Brain pericyte (primary cell): ENCODE results near the gene RAB33B.

ENCODE experiments used
- DNase-seq: peaks from one replicate; pipeline ENCODE4 v3.0.0-alpha.2; 2012; ENCODE audit warnings: low read depth, low spot score

RAB33B gene

DNA sequence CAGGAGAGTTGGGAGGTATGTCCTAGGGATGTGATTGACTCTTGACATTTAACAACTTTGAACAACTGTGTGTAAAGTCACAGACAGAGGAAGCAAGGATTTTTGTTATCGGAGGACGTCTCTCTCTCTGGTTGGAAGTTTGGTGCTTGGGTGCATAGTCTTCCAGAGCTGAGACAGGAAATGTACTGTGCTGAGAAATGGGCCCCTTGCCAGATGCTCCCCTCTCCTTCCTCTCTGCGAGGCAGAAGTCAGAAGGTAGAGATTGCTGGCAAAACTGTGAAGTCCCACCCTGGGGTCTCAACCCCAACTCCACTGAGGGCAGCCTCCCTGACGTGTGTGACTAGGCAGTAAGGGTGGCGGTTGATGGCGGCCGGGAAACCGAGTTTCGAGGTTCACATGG, 52.9 kb downstream of the RAB33B start:
- no peak for DNase-seq

DNA sequence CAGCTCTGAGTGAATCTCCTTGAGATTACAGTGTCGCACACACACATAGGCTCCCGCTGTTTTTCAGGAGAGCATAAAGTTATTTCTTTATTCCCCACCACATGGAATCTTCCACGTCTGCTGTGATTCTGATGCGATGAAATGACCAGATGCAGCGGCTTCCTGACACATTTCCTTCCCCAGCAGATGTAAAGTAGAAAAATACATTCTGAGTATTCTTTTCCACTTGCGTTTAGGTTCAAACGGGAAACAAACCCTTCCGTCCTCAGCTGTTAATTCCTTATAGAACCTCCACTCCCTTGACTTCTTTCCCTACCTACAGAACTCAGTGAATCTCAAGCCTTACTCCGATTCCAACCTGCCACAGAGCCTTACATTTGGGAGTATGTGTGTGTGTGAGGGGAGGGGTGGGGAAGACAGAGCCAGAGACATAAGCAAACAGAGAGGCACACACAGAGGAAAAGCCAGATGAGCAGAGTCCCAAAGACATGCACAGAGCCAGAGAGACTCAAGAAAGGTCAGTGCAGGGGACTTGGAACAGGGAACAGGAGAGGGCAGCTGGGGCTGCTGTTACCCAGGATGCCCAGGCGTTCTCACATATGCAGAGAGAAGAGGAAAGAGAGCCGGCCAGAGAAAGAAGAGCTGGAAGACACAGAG, 54.8 kb downstream of the RAB33B start:
- DNase-seq, result no peak

DNA sequence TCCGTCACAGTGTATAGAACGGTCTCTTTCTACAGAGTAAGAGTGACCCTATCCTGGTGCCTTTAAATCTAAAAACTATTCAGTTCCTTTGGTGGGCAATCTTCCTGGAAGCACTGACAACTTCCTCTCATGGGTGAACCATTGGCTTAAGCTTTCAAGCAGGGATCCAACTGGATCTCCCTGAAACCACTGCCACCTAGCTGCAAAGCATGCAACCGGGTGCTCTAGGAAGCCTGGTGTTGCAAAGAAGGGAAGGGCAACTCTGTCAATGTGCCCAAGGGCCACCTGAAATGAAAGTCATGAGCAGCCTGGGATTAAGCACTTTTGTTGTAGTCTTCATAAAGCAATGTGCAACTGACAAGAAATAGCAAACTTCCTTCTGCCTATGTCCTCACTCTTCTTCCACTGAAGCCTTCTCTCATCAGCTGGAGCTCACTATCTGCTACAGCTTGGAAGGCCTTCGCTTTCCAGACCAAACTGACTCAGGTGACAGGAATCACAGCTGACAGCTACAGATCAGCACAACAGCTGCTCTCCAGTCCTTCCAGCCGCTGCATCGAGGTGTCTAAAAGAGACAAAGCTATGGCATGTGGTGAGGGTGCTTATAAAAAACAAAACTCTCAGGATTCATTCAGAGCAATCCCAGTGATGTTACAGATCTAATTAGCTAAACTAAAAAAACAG, 55.9 kb downstream of the RAB33B start:
- no peak for DNase-seq

DNA sequence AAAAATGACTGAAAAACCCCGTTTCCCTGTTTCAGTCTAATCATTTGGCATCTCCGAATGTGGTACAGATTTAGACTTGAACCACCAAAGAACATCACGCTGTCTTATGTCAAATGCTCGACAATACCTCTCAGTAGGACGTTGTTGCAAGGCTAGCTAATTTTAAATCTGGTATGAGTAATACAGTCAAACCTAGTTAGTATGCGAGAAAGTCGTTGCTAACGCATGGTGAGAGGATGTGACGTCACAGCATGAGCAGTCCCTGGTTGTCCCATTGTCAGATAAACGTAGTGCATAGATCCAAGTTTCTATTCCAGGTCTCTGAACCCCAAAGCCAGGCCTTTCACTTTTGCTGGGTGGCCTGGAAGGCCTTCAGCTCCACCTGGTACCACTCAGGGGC, 57.4 kb downstream of the RAB33B start:
- no peak for DNase-seq

GRCh38 chr4:139514382-139515059, 60.6 kb downstream of the RAB33B start:
- no peak for DNase-seq

DNA sequence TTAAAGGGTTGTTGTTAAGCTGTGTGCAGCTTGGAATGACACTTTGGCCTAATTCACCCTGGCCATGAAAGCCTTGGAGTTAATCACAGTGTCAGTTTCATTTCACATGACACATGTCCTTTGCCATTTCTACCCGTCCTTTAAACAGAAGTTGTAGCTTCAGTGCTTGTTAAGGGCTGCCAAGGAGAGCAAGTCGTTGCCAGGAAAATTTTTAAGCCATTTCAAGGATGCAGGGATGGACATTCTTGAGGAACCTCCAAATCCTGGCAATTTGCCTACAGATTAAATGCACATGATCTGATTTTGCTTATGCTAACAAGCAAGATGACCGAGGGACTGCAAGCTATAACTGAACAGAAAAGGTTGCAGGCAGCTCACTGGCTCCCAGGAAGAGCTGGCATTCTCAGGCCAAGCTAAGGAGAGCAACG, 61.6 kb downstream of the RAB33B start:
- no peak for DNase-seq

GRCh38 chr4:139521754-139522401, 68.0 kb downstream of the RAB33B start:
- no peak for DNase-seq

- no peak for DNase-seq
Measured at GRCh38 chr4:139522457-139522856, 68.5 kb downstream of the RAB33B start.

DNA sequence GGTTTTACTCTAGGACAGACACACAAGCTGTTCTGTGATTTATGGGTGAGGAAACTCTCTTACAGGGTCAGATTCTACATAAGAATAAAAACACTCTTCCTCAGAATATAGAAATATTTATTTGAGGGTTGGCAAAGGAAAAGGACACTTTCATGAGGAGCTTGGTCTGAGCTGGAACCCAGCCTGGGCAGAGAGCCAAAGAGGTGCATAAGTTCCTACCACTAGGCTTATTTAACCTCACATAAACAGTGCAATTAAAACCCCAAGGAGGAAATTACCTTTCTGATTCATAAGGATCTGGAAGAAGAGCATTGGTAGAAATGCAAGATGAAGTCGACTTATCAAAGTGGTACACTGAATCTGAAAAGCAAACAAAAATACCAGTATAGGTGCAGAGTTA, 69.2 kb downstream of the RAB33B start:
- no peak for DNase-seq

DNA sequence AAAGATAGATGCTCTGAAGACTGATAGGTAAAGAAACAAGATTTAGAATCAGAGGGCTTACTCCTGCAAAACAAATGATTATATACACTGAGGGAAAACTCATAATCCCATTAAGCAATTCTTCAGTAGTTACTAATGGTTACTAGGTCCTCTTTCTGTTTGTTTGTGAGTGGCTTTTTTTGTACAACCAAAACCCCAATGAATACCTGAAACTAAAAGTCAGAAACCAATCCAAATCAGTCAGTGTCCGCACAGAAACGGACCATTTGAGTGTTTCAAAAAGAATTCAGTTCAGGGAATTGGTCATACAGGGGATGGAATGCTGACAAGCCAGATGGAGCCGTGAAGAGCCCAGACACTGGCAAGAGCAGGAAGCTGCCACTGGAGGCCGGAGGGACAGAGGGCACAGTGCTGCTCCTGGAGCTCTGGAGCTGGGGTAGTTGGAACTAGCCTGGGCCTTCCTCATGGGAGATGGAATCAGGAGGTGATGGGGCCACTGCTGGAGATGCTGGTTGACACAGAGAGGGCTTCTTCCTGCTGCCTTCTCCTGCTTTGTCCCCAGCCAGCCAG, 70.2 kb downstream of the RAB33B start:
- no peak for DNase-seq

DNA sequence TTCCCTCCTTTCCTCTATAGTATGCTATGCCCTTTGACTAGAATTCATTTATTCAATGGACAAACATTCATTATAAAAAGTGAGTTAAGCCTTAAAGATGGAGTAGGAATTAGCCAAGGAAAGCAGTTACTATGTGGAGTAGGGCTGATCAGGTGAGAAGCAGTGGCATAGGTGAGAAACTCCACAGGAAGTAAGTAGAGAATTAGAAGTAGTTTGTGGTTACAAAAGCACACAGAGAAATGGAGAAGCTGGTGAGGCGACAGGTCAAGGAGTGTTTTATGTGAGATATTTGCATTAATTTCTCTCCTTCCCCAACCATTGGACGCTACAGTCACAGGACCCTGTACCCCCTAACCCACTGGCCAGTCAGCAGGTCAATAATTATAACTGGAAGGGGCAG, 71.5 kb downstream of the RAB33B start:
- no peak for DNase-seq
